ENCODE data around the gene IPO11. TPM values are rescaled to one million over a fixed set of nuclear protein-coding genes. Genes with fewer than 3 reads are reported as not detected.
A peak's percentile ranks its signal among the peaks of the same experiment; 100 is the strongest.

The IPO11 gene
- total and polyA plus RNA-seq, 9 donors: 20.0 to 27.7 (median 22.4) TPM

DNA sequence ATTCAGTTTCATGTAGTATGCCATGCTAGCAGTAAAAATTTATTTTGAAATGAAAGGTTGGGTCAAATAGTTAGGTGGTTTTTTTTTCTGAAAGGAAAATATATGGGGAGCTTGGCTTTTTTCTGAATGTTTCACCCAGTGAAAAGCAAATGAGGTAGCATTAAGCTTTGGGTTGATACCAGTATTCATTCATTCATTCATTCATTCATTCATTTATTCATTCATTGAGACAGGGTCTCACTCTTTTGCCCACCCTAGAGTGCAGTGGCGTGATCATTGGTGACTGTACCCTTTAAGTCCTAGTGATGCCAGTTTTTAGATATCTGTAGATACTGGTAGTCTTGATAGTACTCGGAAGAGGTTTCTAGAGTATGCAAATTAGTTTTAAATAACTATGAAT lies 123.7 kb downstream of the IPO11 start:
- WGBS (ENCODE audit: insufficient coverage): no CpG with 5 or more reads among the region's 2 CpGs
- no peak for DNase-seq
- no peak overlapping the region for H3K27ac ChIP-seq (ENCODE audit: low read length)
- H3K27me3 ChIP-seq (ENCODE audit: control insufficient read depth, insufficient read depth, low read length): no peaks in the 10 kb centered on the region
- peaks cover 3% of the 10 kb centered on the region for H3K36me3 ChIP-seq (ENCODE audit: control insufficient read depth, insufficient read depth, low read length)
- no peaks in the 10 kb centered on the region for H3K4me1 ChIP-seq (ENCODE audit: control insufficient read depth, insufficient read depth, low read length)
- no peak overlapping the region for H3K4me3 ChIP-seq (ENCODE audit: low read length)
- H3K9me3 ChIP-seq (replicated peaks; ENCODE audit: control insufficient read depth, low read depth, low read length): no peaks in the 10 kb centered on the region

DNA sequence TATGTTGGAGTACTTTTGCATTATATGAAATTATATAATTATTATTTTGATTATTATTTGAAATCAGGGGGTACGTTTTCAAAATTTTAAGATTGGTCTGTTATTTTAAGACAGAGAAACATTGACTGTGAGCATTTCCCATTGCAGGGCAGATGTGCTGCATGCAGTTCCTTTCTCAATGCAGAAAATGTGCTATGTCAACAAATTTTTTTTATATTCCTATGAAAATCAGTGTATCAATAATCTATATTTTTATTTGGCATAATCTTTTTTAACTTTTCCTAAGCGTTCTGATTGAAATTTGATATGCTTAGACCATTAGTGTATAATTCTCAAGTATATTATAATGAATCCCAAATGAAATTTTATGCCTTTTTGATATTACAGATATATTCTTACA lies 124.2 kb downstream of the IPO11 start:
- Histone ChIP-seq H3K4me3 (ENCODE audit: low read length) (no peak overlapping the region), H3K27me3 (ENCODE audit: control insufficient read depth, insufficient read depth, low read length) (no peaks in the 10 kb centered on the region), H3K9me3 (replicated peaks; ENCODE audit: control insufficient read depth, low read depth, low read length) (no peaks in the 10 kb centered on the region), H3K4me1 (ENCODE audit: control insufficient read depth, insufficient read depth, low read length) (no peaks in the 10 kb centered on the region), H3K36me3 (ENCODE audit: control insufficient read depth, insufficient read depth, low read length) (peaks cover 2% of the 10 kb centered on the region), H3K27ac (ENCODE audit: low read length) (no peak overlapping the region)
- no CpG with 5 or more reads among the region's 2 CpGs for WGBS (ENCODE audit: insufficient coverage)
- DNase-seq: no peak

DNA sequence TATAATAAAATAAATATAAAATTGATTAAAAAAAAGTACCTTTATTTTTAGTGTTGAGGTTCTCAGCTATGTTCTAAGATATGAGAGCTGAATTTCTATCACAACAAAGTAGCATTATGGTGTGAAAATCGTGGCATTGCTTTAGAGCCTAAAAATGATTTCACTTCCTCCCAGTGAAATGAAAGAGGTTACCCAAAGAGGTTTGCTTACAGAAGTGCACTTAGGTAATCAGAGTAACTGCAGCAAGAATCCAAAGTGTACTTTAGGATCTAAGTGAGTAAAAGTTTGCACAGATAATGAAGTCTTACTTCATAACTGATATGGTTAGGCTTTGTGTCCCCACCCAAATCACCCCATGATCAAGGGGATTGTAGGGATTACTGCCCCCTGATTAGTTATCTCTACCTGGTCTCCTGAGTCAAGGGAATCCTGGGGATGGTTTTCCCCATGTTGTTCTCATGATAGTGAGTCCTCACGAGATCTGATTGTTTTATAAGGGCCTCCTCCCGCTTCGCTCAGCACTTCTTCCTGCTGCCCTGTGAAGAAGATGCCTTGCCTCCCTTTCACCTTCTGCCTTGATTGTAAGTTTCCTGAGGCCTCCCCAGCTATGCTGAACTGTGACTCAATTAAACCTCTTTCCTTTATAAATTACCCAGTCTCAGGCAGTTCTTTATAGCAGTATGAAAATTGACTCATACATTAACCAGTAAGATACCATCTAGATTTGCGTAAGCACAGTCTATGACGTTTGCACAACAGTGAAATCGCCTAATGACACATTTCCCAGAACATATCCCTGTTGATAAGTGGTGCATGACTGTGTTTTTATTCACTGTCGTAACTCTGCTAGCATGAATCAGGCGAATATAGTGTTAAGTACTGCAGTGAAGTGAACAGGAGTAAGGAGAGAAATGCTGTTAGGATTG lies 125.7 kb downstream of the IPO11 start:
- H3K27me3 ChIP-seq (ENCODE audit: control insufficient read depth, insufficient read depth, low read length): no peaks in the 10 kb centered on the region
- no peak overlapping the region for H3K4me3 ChIP-seq (ENCODE audit: low read length)
- no peak overlapping the region for H3K27ac ChIP-seq (ENCODE audit: low read length)
- DNase-seq: no peak
- H3K4me1 ChIP-seq (ENCODE audit: control insufficient read depth, insufficient read depth, low read length): no peaks in the 10 kb centered on the region
- H3K36me3 ChIP-seq (ENCODE audit: control insufficient read depth, insufficient read depth, low read length): peaks cover 2% of the 10 kb centered on the region
- 87% methylated on average over 3 of the region's 9 CpGs for WGBS (ENCODE audit: insufficient coverage)
- no peaks in the 10 kb centered on the region for H3K9me3 ChIP-seq (replicated peaks; ENCODE audit: control insufficient read depth, low read depth, low read length)

DNA sequence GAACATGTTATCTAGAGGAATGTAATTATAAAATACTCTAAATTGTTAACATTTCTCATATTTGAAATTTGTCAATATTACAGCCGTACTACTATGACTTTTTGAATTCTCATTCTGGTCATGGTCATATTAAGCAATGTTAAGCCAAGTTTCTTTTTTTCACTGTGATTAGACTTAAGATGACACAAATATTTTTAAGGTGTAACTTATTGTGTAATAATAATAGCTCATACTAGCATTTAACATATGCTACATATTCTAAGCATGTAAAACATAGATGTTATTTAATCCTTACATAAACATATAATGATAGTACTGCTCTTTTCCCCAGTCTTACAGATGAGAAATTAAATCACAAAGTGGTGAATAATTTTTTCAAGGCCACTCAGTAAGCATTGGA lies 130.2 kb downstream of the IPO11 start:
- WGBS (ENCODE audit: insufficient coverage): no CpG with 5 or more reads among the region's 1 CpG
- no peak overlapping the region for H3K27ac ChIP-seq (ENCODE audit: low read length)
- H3K27me3 ChIP-seq (ENCODE audit: control insufficient read depth, insufficient read depth, low read length): no peaks in the 10 kb centered on the region
- no peak for DNase-seq
- H3K4me3 ChIP-seq (ENCODE audit: low read length): no peak overlapping the region
- H3K4me1 ChIP-seq (ENCODE audit: control insufficient read depth, insufficient read depth, low read length): no peaks in the 10 kb centered on the region
- peaks cover 2% of the 10 kb centered on the region for H3K36me3 ChIP-seq (ENCODE audit: control insufficient read depth, insufficient read depth, low read length)
- no peaks in the 10 kb centered on the region for H3K9me3 ChIP-seq (replicated peaks; ENCODE audit: control insufficient read depth, low read depth, low read length)

DNA sequence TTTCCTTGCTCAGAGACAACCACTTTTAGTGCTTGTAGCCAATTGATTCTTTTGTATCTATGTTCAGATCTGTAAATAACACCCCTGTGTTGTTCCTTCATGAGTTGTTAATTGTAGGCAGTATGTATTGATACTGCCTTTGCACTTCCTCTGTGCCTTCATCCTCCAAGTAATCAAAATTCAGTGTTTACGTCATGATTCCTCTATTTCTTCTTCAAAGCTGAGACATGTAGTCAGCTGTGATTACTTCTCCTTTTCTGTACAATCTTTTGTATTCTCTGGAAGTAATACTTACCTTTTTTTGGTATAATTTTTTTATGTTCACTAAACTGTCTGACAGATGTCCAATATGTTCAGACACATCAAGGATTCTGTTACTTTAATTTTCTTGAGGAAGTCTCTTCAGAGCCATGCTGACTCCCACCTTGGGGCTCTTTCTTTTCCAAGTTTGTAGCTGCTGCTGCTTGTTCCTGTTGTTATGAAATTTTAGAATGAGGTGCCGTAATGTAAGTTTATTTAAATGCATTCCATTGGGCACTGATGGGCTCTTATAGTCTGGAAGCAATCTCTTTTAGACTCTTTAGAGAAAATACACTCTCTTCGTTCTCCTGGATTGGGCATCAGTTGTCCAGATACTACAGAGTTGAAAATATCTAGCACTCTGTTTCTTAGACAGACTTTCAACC lies 135.5 kb downstream of the IPO11 start:
- Histone ChIP-seq H3K27ac (ENCODE audit: low read length) (no peak overlapping the region), H3K9me3 (replicated peaks; ENCODE audit: control insufficient read depth, low read depth, low read length) (no peaks in the 10 kb centered on the region), H3K36me3 (ENCODE audit: control insufficient read depth, insufficient read depth, low read length) (no peaks in the 10 kb centered on the region), H3K4me1 (ENCODE audit: control insufficient read depth, insufficient read depth, low read length) (no peaks in the 10 kb centered on the region), H3K4me3 (ENCODE audit: low read length) (no peak overlapping the region), H3K27me3 (ENCODE audit: control insufficient read depth, insufficient read depth, low read length) (no peaks in the 10 kb centered on the region)
- WGBS (ENCODE audit: insufficient coverage): no CpG with 5 or more reads among the region's 3 CpGs
- peak; percentile 9 for DNase-seq

DNA sequence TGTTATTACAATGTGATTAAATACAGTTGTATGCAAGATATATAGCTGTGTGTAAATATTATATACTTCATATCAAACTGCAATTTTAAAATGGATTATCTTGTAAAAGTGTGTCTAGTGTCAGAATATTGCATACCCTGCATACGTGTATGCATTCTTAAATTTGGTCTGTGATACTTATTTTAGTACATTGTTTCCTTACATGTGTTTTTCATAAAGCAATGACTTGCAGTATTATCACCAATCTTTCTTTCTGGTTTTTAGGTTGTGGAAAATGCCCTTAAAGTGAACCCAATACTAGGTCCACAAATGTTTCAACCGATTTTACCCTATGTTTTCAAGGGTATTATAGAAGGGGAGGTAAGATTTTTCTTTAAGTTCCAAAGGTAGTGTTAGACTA lies 137.5 kb downstream of the IPO11 start:
- H3K4me1 ChIP-seq (ENCODE audit: control insufficient read depth, insufficient read depth, low read length): no peaks in the 10 kb centered on the region
- H3K27ac ChIP-seq (ENCODE audit: low read length): no peak overlapping the region
- no peaks in the 10 kb centered on the region for H3K36me3 ChIP-seq (ENCODE audit: control insufficient read depth, insufficient read depth, low read length)
- no peak for DNase-seq
- H3K9me3 ChIP-seq (replicated peaks; ENCODE audit: control insufficient read depth, low read depth, low read length): no peaks in the 10 kb centered on the region
- no CpG with 5 or more reads among the region's 2 CpGs for WGBS (ENCODE audit: insufficient coverage)
- H3K4me3 ChIP-seq (ENCODE audit: low read length): no peak overlapping the region
- no peaks in the 10 kb centered on the region for H3K27me3 ChIP-seq (ENCODE audit: control insufficient read depth, insufficient read depth, low read length)

DNA sequence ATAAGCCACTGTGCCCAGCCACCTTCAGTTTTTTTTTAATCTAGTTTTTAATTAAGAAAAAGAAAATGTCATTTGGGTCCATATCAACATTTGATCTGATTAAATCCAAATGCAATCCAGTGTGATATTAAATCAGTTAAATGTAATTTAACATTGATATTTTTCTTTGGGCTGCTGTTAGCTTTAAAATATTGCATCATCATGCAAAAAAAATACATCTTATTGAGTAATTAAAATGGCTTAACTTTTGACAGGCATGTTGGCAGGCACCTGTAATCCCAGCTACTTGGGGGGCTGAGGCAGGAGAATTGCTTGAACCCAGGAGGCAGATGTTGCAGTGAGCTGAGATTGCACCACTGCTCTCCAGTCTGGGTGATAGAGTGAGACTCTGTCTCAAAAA lies 143.4 kb downstream of the IPO11 start:
- H3K27ac ChIP-seq (ENCODE audit: low read length): no peak overlapping the region
- H3K9me3 ChIP-seq (replicated peaks; ENCODE audit: control insufficient read depth, low read depth, low read length): no peaks in the 10 kb centered on the region
- no peak for DNase-seq
- H3K4me3 ChIP-seq (ENCODE audit: low read length): no peak overlapping the region
- no peaks in the 10 kb centered on the region for H3K27me3 ChIP-seq (ENCODE audit: control insufficient read depth, insufficient read depth, low read length)
- peaks cover 2% of the 10 kb centered on the region for H3K36me3 ChIP-seq (ENCODE audit: control insufficient read depth, insufficient read depth, low read length)
- H3K4me1 ChIP-seq (ENCODE audit: control insufficient read depth, insufficient read depth, low read length): no peaks in the 10 kb centered on the region

DNA sequence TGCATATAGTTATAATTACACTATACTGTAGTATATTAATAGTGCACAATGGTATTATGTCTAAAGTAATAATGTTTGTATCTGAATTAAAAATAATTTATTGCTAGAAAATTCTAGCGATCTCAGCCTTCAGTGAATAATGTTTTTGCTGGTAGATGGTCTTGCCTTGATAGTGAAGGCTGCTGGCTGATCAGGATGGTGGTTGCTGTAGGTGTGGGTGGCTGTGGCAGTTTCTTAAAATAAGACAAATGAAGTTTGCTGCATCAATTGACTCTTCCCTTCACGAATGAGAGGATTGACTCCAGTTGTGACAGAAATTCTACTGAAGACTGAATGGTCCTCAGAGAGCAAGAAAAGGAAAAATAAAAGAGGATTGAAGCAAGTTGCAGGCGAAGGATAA lies 146.4 kb downstream of the IPO11 start:
- DNase-seq: no peak
- Histone ChIP-seq H3K9me3 (replicated peaks; ENCODE audit: control insufficient read depth, low read depth, low read length) (no peaks in the 10 kb centered on the region), H3K27me3 (ENCODE audit: control insufficient read depth, insufficient read depth, low read length) (no peaks in the 10 kb centered on the region), H3K27ac (ENCODE audit: low read length) (no peak overlapping the region), H3K4me3 (ENCODE audit: low read length) (no peak overlapping the region), H3K36me3 (ENCODE audit: control insufficient read depth, insufficient read depth, low read length) (peaks cover 6% of the 10 kb centered on the region), H3K4me1 (ENCODE audit: control insufficient read depth, insufficient read depth, low read length) (no peaks in the 10 kb centered on the region)
- 80% methylated on average over 1 of the region's 3 CpGs for WGBS (ENCODE audit: insufficient coverage)

DNA sequence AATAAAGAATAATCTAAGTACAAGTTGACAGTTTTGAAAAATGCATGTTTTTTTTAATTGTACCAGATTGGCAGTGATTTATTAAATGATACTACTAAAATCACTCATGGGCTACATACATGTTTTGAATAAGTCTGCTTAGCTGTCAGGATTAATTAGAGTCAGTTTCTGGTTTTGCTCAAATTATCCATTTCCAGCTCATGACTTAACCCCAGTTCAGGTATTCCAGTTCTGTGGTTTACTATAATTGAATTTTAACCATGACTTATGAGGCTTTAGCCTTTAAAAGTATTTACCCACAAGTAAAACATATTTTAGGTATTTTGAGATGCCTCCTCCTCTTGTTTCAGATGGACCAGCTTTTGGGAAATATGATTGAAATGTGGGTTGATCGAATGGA lies 148.2 kb downstream of the IPO11 start:
- Histone ChIP-seq H3K9me3 (replicated peaks; ENCODE audit: control insufficient read depth, low read depth, low read length) (no peaks in the 10 kb centered on the region), H3K36me3 (ENCODE audit: control insufficient read depth, insufficient read depth, low read length) (peaks cover 6% of the 10 kb centered on the region), H3K4me1 (ENCODE audit: control insufficient read depth, insufficient read depth, low read length) (no peaks in the 10 kb centered on the region), H3K4me3 (ENCODE audit: low read length) (no peak overlapping the region), H3K27me3 (ENCODE audit: control insufficient read depth, insufficient read depth, low read length) (no peaks in the 10 kb centered on the region), H3K27ac (ENCODE audit: low read length) (no peak overlapping the region)
- WGBS (ENCODE audit: insufficient coverage): no CpG with 5 or more reads among the region's 1 CpG
- DNase-seq: no peak

DNA sequence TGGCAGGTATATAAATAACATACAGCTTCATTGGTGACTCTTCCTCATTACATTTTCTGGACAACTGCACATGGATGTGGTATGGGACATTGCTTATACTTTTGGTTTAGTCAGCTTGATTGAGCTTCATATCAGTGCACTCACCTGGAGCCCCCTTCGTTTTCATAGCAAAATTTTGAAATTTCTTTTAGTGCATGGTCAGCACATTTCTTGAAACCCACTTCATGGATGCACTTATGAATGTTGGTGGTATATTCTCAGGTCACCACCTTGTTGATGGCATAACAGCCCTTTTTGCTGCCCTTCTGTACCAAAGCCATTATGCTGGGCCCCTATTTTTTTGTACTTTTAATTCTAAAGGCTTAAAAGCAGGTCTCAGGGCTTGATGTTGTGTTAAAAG lies 149.3 kb downstream of the IPO11 start:
- DNase-seq: no peak
- WGBS (ENCODE audit: insufficient coverage): no CpG with 5 or more reads among the region's 1 CpG
- peaks cover 2% of the 10 kb centered on the region for H3K9me3 ChIP-seq (replicated peaks; ENCODE audit: control insufficient read depth, low read depth, low read length)
- H3K27me3 ChIP-seq (ENCODE audit: control insufficient read depth, insufficient read depth, low read length): no peaks in the 10 kb centered on the region
- H3K4me3 ChIP-seq (ENCODE audit: low read length): no peak overlapping the region
- H3K27ac ChIP-seq (ENCODE audit: low read length): no peak overlapping the region
- H3K36me3 ChIP-seq (ENCODE audit: control insufficient read depth, insufficient read depth, low read length): peaks cover 8% of the 10 kb centered on the region
- no peaks in the 10 kb centered on the region for H3K4me1 ChIP-seq (ENCODE audit: control insufficient read depth, insufficient read depth, low read length)

Measured in muscle of leg (tissue), 11 donors.